ENCODE data around the gene TELO2. TPM values are rescaled to one million over a fixed set of nuclear protein-coding genes. Genes with fewer than 3 reads are reported as not detected.
"Not testable (repeated sequence)": the region's sequence is repeated elsewhere in the genome, so short reads cannot be mapped to it uniquely, and the experiment has no call there.

Gene TELO2
- total and polyA plus RNA-seq, 12 donors = 14.5 to 50.5 (median 20.8) TPM

GRCh38 chr16:1466968-1467521 lies 26.1 kb upstream of the TELO2 start:
- WGBS, 2 donors = 54 to 65% methylated on average over 14 of the region's 14 CpGs
- Histone ChIP-seq H3K4me3 (no peak overlapping the region), H3K36me3 (peaks cover 0 to 33% (median 0%) of the 10 kb centered on the region in 9 donors), H3K4me1 (peaks cover 0 to 47% (median 6%) of the 10 kb centered on the region in 9 donors), H3K27me3 (no peaks in the 10 kb centered on the region), H3K27ac (no peak overlapping the region), H3K9me3 (peaks cover 0 to 3% (median 0%) of the 10 kb centered on the region in 11 donors)
- ATAC-seq = peak in 5 of 8 donors; percentile 9 to 62 (median 25)
- TF ChIP-seq CTCF (IDR thresholded peaks at IDR 0.05) = no peak
- DNase-seq = peak in 1 of 2 donors; percentile 26
- intact Hi-C loops (cut with DNase I) = no loop called here

GRCh38 chr16:1468426-1468810 lies 24.7 kb upstream of the TELO2 start:
- no peak for TF ChIP-seq CTCF (IDR thresholded peaks at IDR 0.05)
- Histone ChIP-seq H3K27ac (no peak overlapping the region), H3K27me3 (no peaks in the 10 kb centered on the region), H3K4me1 (peaks cover under 1 to 60% (median 7%) of the 10 kb centered on the region in 9 donors), H3K4me3 (no peak overlapping the region), H3K36me3 (peaks cover 0 to 26% (median 0%) of the 10 kb centered on the region in 9 donors), H3K9me3 (peaks cover 0 to 3% (median 0%) of the 10 kb centered on the region in 11 donors)
- ATAC-seq (no peak), DNase-seq (no peak)
- WGBS, 2 donors = 77 to 80% methylated on average over 22 of the region's 22 CpGs
- intact Hi-C loops (cut with DNase I) = no loop called here

DNA sequence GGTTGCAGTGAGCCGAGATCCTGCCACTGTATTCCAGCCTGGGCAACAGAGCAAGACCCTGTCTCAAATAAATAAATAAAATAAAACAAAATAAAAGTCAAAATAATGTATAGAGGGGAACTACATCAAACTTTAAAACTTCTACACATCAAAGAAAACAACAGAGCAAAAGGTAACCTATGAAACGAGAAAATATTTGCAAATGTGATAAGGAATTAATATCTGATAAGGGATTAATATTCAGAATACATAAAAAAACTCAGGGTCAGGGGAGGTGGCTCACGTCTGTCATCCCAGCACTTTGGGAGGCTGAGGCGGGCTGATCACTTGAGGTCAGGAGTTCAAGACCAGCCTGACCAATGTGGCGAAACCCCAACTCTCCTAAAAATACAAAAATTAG lies 24.0 kb upstream of the TELO2 start:
- intact Hi-C loops (cut with DNase I); H3K4me3 ChIP-seq; H3K27me3 ChIP-seq; H3K9me3 ChIP-seq; ATAC-seq; DNase-seq: not testable (repeated sequence)
- H3K27ac ChIP-seq = peak overlapping the region in 1 of 10 donors; percentile 91
- WGBS, 2 donors = 79 to 90% methylated on average over 5 of the region's 5 CpGs
- H3K36me3 ChIP-seq = peaks cover 0 to 19% (median 0%) of the 10 kb centered on the region in 9 donors
- H3K4me1 ChIP-seq = peaks cover 8 to 68% (median 14%) of the 10 kb centered on the region in 9 donors

GRCh38 chr16:1469693-1470201 lies 23.4 kb upstream of the TELO2 start:
- TF ChIP-seq CTCF (IDR thresholded peaks at IDR 0.05) = no peak
- ATAC-seq (no peak), DNase-seq (peak in 1 of 2 donors; percentile 12)
- peak overlapping the region in 1 of 10 donors; percentile 36 for H3K4me3 ChIP-seq
- H3K4me1 ChIP-seq = peaks cover 9 to 70% (median 17%) of the 10 kb centered on the region in 9 donors
- H3K27ac ChIP-seq = peak overlapping the region in 1 of 10 donors; percentile 91
- H3K9me3 ChIP-seq = peaks cover 0 to 3% (median 0%) of the 10 kb centered on the region in 11 donors
- H3K36me3 ChIP-seq = peaks cover 0 to 13% (median 0%) of the 10 kb centered on the region in 9 donors
- 76 to 83% methylated on average over 20 of the region's 20 CpGs for WGBS, 2 donors
- intact Hi-C loops (cut with DNase I) = loop anchor here in 3 of 10 donors (5.0 to 10.0 kb wide), 3 partner anchors 42 to 55 kb away; partner anchors contain the start of genes UNKL (in 1 of the 3) and UQCC4 (in 1 of the 3)
- H3K27me3 ChIP-seq = no peaks in the 10 kb centered on the region
